SJCRH30 (cell line): ENCODE measurements around the gene MESP2. TPM values are rescaled to one million over a fixed set of nuclear protein-coding genes. Genes with fewer than 3 reads are reported as not detected.

Source experiments
- DNase-seq, 2 experiments: peaks; one replicate each; pipeline ENCODE4 v3.0.0-alpha.2; 2015 to 2020
- H3K27ac ChIP-seq: fragments of 250-450 bp; sonication (Bioruptor Pico); 2 replicates; pipeline ENCODE4 v1.5.1; 2020; ENCODE audit warnings: mild to moderate bottlenecking, moderate library complexity
- H3K27me3 ChIP-seq: fragments of 250-450 bp; sonication (Bioruptor Pico); 2 replicates; pipeline ENCODE4 v1.5.1; 2020; ENCODE audit warnings: mild to moderate bottlenecking, moderate library complexity
- H3K36me3 ChIP-seq: fragments of 250-450 bp; sonication (Bioruptor Pico); 2 replicates; pipeline ENCODE4 v1.5.1; 2020; ENCODE audit warnings: mild to moderate bottlenecking, moderate library complexity
- H3K4me1 ChIP-seq: fragments of 250-450 bp; sonication (Bioruptor Pico); 2 replicates; pipeline ENCODE4 v1.5.1; 2020; ENCODE audit warnings: mild to moderate bottlenecking, moderate library complexity
- H3K4me3 ChIP-seq: fragments of 250-450 bp; sonication (Bioruptor Pico); 2 replicates; pipeline ENCODE4 v1.5.1; 2020; ENCODE audit warnings: mild to moderate bottlenecking, moderate library complexity
- H3K9me3 ChIP-seq: fragments of 250-450 bp; sonication (Bioruptor Pico); replicated peaks from 2 replicates; pipeline ENCODE4 v1.5.1; 2020; ENCODE audit warnings: mild to moderate bottlenecking, moderate library complexity
- total RNA-seq: library from RNA; depleted of rRNA; stranded (reverse); fragments of >200 nt; shearing (Covaris generic); gene quantifications from 2 replicates; pipeline ENCODE4 v1.2.3, GENCODE V29; 2014; rRNA removed

The MESP2 gene
- total RNA-seq, 1 experiment from 2014 or later = not detected

DNA sequence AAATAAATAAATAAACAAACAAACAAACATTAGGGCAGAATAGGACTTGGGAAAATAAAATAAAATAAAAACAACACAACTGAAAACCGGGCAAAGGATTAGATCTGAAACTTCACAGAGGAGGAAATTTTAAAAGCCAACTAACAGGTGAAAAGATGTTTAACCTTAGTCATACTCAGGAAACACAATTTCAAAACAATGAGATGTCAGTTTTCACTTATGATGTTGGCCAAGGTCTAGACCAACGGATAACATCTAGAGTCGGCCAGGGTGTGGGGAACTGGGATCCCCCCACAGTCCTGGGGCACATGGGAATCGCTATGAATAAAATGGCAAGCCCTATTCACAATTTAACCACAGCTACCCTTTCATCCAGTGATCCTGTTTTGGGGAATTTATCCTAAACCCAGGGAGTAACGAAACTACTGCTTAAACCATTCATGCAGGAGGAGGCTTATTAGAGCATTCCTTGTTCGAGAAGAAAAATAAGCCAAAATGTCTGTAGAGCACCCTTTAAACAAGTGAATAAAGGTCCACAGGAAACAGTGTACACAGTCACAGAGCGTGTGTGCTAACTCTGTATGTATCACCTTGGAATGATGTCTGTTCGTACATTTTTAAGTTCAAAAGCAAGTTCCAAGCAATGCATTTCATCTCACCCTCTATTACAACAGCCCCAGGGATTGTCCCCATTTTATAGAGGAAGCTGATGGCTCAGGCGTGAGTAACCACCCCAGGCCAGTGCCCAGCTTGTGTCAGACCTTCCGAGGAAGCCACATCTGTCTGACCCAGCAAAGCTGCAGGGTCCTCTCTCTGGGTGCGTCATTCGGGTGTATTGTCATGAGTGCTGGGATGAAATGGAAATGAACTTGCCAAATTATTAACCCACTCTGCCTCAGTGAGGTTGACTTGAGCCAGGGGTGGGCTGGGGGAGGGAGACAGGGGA lies 44.8 kb downstream of the MESP2 start:
- H3K4me1 ChIP-seq = peaks cover 20% of the 10 kb centered on the region
- DNase-seq = no peak
- peaks cover 4% of the 10 kb centered on the region; the same call in 1 of the 2 replicates for H3K27me3 ChIP-seq
- no peak overlapping the region for H3K4me3 ChIP-seq
- no peaks in the 10 kb centered on the region for H3K9me3 ChIP-seq
- no peak overlapping the region for H3K27ac ChIP-seq
- H3K36me3 ChIP-seq = no peaks in the 10 kb centered on the region

DNA sequence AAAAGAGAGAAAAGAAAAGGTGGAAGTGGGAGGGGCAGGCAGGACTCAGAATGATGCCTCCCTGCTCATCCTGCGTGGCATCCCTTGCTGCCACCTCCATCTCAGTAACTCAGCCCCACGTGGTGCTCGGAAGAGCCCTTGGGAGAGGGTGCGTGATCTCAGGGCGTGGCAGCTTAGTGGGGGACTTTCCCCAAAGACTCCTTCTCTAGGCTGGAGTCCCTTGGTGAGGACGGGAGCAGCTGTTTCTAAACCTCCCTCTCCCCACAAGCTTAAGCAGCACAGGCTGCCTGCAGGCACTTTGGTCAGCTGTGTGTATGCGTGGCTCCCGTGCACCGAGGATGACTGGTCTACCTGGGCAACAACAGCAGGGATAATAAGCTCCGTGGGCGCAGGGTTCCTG lies 45.9 kb downstream of the MESP2 start:
- Histone ChIP-seq H3K9me3 (no peaks in the 10 kb centered on the region), H3K4me1 (peaks cover 20% of the 10 kb centered on the region), H3K27me3 (peaks cover 4% of the 10 kb centered on the region; the same call in 1 of the 2 replicates), H3K27ac (no peak overlapping the region), H3K4me3 (no peak overlapping the region), H3K36me3 (no peaks in the 10 kb centered on the region)
- DNase-seq = peak; percentile 53 to 65

DNA sequence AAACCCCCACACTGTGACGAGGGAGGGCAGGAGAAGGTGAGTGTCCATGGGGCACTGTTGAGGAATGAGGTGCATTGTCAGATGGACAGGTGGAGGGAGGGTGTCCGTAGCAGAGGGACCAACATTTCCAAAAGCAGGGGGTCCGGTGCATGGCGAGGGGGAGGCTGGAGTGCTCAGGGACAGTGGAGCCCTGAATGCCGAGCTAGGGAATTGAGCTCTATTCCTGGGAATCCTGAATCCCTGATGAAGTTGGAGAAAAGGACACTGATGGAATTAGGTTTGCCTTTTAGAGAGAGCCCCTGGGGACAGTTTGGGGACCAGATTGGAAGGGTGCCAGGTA lies 46.4 kb downstream of the MESP2 start:
- peaks cover 20% of the 10 kb centered on the region for H3K4me1 ChIP-seq
- peaks cover 4% of the 10 kb centered on the region; the same call in 1 of the 2 replicates for H3K27me3 ChIP-seq
- H3K9me3 ChIP-seq = no peaks in the 10 kb centered on the region
- H3K36me3 ChIP-seq = no peaks in the 10 kb centered on the region
- H3K27ac ChIP-seq = no peak overlapping the region
- DNase-seq = no peak
- no peak overlapping the region for H3K4me3 ChIP-seq

DNA sequence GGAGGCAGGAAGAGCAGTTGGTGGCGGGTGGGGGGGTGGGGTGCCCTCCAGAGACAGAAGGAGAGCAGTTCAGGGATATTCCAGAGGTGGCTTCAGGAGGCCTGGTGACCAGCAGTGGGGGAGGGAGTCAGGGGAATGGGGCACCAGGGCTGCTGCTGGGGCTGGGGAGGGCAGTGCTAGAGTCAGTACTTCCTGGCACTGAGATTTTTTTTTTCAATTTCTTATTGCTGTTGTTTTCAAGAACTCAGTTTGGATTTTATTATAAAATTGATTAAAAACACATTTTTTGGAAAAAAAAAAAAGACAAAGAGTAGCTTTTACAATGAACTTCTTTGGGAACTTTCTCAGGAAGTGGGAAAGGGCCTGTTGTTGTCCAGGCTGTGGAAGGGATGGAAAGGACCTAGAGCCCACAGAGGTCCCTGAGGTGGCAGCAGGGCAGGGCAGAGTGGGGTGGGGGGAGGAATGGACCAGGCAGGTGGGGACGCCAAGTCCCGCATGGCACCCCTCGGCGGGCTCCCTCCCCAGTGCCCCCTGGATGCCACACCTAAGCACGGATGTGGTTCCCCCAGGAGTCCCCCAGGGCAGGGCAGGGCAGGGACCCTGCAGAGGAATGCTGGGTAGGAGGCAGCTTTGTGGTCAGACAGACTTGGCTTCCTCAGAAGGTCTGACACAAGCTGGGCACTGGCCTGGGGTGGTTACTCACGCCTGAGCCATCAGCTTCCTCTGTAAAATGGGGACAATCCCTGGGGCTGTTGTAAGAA lies 47.0 kb downstream of the MESP2 start:
- no peak overlapping the region for H3K4me3 ChIP-seq
- peak; percentile 41 to 66 for DNase-seq
- no peak overlapping the region for H3K27ac ChIP-seq
- no peaks in the 10 kb centered on the region for H3K36me3 ChIP-seq
- H3K4me1 ChIP-seq = peaks cover 17% of the 10 kb centered on the region
- H3K9me3 ChIP-seq = no peaks in the 10 kb centered on the region
- peaks cover 3% of the 10 kb centered on the region; the same call in 1 of the 2 replicates for H3K27me3 ChIP-seq

DNA sequence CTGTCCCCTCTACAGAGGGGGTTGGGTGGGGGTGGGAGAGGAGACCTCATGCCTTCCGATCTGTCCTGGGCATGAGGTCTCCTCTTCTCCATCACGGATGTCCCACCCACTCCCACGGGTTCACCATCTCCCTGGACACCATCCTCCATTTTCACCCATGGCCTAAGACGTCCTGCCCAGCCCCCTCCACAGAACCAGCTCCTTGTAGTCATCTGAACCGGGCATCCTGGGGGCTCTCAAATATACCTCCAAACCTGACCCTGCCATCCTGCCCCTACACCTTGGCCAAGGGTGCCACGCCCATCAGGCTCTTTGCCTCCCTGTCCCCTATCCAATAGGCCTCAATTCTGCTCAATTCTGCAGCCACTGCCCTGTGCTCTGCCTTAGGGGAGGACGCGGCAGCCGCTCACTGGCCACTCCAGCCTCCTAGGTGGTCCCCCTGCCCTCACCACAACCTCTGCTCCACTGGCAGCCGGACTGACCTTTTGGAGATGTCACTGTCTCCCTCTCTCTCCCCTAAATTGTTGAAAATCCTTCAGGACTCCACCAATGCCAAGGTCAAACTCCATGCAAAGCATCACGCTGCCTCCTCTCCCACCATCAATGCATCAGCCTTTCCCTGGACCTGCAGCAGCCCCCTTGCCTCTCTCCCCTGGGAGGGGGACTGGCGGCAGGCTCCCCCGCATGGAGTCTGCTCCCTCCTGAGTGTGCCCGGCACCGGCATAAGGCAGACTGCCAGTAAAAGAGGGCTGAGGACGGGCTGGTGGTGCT lies 47.9 kb downstream of the MESP2 start:
- peaks cover 15% of the 10 kb centered on the region; the same call in 1 of the 2 replicates for H3K4me1 ChIP-seq
- no peak overlapping the region for H3K27ac ChIP-seq
- H3K9me3 ChIP-seq = no peaks in the 10 kb centered on the region
- no peaks in the 10 kb centered on the region for H3K36me3 ChIP-seq
- no peak for DNase-seq
- H3K27me3 ChIP-seq = no peaks in the 10 kb centered on the region
- no peak overlapping the region for H3K4me3 ChIP-seq

DNA sequence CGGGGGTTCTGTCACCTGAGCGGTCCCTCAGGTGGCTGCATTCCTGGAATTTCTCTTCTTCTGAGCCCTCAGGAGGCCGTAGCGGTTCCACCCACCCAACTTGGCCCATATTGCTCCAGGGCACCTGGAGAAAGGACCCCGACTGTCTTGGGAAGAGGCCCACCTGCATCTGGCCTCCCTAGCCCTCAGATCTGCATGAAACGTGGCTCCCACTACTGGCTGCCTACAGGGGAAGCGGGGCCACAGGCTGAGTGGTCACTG lies 48.4 kb downstream of the MESP2 start:
- Histone ChIP-seq H3K9me3 (no peaks in the 10 kb centered on the region), H3K4me3 (no peak overlapping the region), H3K27me3 (no peaks in the 10 kb centered on the region), H3K27ac (no peak overlapping the region), H3K4me1 (peaks cover 15% of the 10 kb centered on the region; the same call in 1 of the 2 replicates), H3K36me3 (no peaks in the 10 kb centered on the region)
- no peak for DNase-seq

DNA sequence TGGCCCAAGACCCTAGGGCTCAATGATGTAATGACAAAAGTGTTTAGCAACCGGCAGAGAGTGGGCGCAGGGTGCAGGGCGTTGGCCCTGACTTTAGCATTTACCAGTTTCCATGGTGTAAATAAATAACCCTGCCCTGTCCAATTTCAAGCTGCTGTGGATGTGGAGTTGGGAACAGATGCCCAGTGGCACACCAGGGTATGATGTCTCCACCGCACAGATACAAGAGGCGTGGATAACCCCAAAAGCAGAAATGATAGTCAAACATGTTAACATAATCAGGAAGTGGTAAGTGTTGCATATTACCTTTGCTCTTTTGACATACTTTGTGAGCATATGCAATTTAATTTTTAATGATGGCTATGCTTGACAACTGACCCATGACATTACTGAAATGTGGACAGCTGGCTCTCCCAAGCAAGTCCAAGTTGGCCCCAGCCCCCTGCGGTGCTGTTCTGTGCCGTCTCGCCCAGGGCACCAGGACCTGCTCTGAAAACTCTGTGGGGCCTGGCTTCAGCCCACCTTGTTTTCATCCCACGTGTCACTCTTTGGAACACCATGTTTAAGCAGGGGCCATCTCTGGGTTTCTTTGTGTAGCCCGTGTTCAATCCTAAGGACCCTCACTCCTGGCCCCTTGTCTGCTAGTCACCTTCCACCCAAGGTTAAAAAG lies 49.3 kb downstream of the MESP2 start:
- Histone ChIP-seq H3K4me1 (peaks cover 15% of the 10 kb centered on the region; the same call in 1 of the 2 replicates), H3K27me3 (no peaks in the 10 kb centered on the region), H3K9me3 (no peaks in the 10 kb centered on the region), H3K4me3 (no peak overlapping the region), H3K36me3 (no peaks in the 10 kb centered on the region), H3K27ac (no peak overlapping the region)
- DNase-seq = no peak

DNA sequence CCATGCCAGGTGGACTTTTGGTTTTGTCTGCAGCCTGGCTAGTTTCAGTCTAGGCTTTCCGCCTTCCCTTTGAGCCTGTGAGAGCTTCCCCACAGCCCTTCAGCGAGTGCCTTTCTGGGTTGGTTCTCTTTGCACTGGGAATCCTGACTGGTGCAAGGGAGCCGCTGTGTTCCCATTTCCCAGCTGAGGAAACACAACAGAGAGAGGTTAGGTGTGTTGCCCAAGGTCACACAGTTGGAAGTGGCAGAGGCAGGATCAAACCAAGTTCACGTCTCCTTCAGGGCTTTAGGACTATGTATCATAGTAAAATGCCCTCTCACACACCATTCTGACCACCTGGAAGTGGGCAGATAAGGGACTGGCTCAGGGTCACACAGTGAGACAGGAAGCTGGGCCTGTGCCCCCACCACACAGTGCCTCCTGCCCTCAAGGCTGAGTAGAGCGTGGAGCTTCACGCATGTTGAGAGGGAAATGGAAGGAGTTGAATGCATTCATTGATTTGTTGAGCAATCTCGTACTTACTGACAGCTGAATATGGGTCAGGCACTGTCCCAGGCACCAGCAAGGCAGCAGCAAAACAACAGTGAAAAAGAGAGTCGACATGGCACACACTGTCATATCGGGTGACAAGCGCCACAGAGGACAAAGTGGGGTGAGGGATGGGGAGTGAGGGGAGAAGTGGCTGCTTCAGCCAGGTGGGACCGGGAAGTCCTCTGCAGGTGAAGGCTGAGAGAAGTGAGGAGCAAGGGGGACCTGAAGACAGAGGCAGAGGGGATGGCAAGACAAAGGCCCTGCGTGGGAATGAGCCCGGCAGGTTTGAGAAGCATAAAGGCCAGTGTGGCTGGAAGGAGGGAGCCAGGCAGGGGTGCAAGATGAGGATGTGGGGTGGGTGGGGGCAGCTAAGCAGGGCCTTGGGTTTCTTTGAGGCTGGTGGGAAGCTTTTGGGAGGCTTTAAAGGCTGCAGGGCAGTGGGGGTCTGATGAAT lies 50.8 kb downstream of the MESP2 start:
- no peak for DNase-seq
- no peaks in the 10 kb centered on the region for H3K27me3 ChIP-seq
- no peak overlapping the region for H3K4me3 ChIP-seq
- no peaks in the 10 kb centered on the region for H3K9me3 ChIP-seq
- peaks cover 14% of the 10 kb centered on the region; the same call in 1 of the 2 replicates for H3K4me1 ChIP-seq
- no peak overlapping the region for H3K27ac ChIP-seq
- no peaks in the 10 kb centered on the region for H3K36me3 ChIP-seq

DNA sequence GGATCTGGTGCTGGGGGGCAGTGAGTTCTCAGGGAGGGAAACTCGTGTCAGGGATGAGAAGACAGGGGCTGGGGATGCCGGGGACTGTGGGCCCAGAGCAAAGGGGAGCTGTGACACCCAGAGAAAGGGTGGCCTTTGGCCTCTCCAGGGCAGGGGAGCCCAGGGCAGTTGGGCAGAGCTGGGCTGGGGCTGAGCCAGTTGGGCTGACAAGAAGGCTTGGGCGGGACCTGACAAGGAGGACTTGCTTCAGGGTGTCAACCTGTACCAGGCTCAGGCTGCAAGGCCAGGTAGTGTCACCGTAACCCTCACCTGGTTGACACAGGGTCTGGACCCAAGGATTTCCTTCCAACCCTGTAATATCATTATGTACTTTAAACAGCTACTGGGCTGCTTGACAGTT lies 51.7 kb downstream of the MESP2 start:
- no peak for DNase-seq
- Histone ChIP-seq H3K36me3 (peaks cover 2% of the 10 kb centered on the region; the same call in 1 of the 2 replicates), H3K4me1 (peaks cover 8% of the 10 kb centered on the region; the same call in 1 of the 2 replicates), H3K27ac (no peak overlapping the region), H3K27me3 (no peaks in the 10 kb centered on the region), H3K9me3 (no peaks in the 10 kb centered on the region), H3K4me3 (no peak overlapping the region)

Other genes with a start within 250 kb of the MESP2 start
- gene TICRR, start 200.9 kb upstream of the MESP2 start, total RNA-seq = 24.9 and 27.2 TPM in 2 replicates
- gene KIF7, start 120.9 kb upstream of the MESP2 start, total RNA-seq = 5.0 TPM in 2 replicates
- gene PLIN1, start 97.0 kb upstream of the MESP2 start, total RNA-seq = not detected in 2 replicates
- gene PEX11A, start 85.6 kb upstream of the MESP2 start, total RNA-seq = 1.4 and 2.0 TPM in 2 replicates
- gene WDR93, start 85.5 kb upstream of the MESP2 start, total RNA-seq = not detected in 2 replicates
- gene MESP1, start 25.1 kb upstream of the MESP2 start, total RNA-seq = not detected in 2 replicates
- gene ANPEP, start 38.5 kb downstream of the MESP2 start, total RNA-seq = 0.28 and 0.77 TPM in 2 replicates
- 46.1 and 53.4 TPM in 2 replicates for gene AP3S2, start 117.7 kb downstream of the MESP2 start, total RNA-seq
- 2.4 and 2.8 TPM in 2 replicates for gene ARPIN, start 136.6 kb downstream of the MESP2 start, total RNA-seq
- 6.3 and 8.5 TPM in 2 replicates for gene ZNF710, start 225.0 kb downstream of the MESP2 start, total RNA-seq